Mucosa of descending colon (tissue), 3 donors: Measurements from ENCODE around the gene NHLH2. TPM values are rescaled to one million over a fixed set of nuclear protein-coding genes. Genes with fewer than 3 reads are reported as not detected.

Experiments used
- ATAC-seq: fragments of 200-7000 bp; cut with Tn5 transposase; one replicate; pipeline ENCODE4 v1.9.1; 2020; ENCODE audit warnings: mild to moderate bottlenecking, moderate library complexity
- DNase-seq, 3 donors: peaks; one replicate each; pipeline ENCODE4 v3.0.0-alpha.2; 2020
- H3K36me3 ChIP-seq: fragments of 200-600 bp; one replicate; pipeline ENCODE4 v1.8.0; 2021; ENCODE audit warnings: low read depth, mild to moderate bottlenecking
- H3K4me1 ChIP-seq: fragments of 200-600 bp; one replicate; pipeline ENCODE4 v1.8.0; 2021; ENCODE audit warnings: low read depth, mild to moderate bottlenecking
- H3K4me3 ChIP-seq: fragments of 200-600 bp; one replicate; pipeline ENCODE4 v1.8.0; 2021; ENCODE audit warnings: mild to moderate bottlenecking
- H3K9me3 ChIP-seq: fragments of 200-600 bp; one replicate; pipeline ENCODE4 v1.8.0; 2021; ENCODE audit warnings: mild to moderate bottlenecking
- CTCF ChIP-seq: fragments of 200-600 bp; IDR thresholded peaks from one replicate; pipeline ENCODE4 v1.8.0; 2022; ENCODE audit warnings: antibody characterized with exemption, mild to moderate bottlenecking
- intact Hi-C, 2 donors: fragments of 100-400 bp; cut with DNase I in 1 of 2; cut with micrococcal nuclease in 1 of 2; formaldehyde crosslinking; loops; one replicate each; pipeline versions ENCODE4 v1.11.0 to v1.11.1; 2022; cut with DNase I, micrococcal nuclease
- total RNA-seq, 3 donors: library from RNA; stranded (reverse); fragmentation: NEBNext Ultra II Directional in 2 of 3; extraction: Animal tissue kit (Norgen Biotek cat#: 25700) in 2 of 3; gene quantifications; one replicate each; pipeline versions ENCODE4 v1.2.1 to v1.2.4, GENCODE V29; 2021 to 2023
- donor health status: DM: no; HTN: no; CAD: no; lungs with moderate emphysema.
- donor health status: DM: no; HTN: no; CAD: no.
- donor health status: DM: no; HTN: yes; CAD: no.

The NHLH2 gene
- total RNA-seq, 3 donors from 2014 or later: not detected

GRCh38 chr1:115837341-115837739, 3.6 kb downstream of the NHLH2 start:
- intact Hi-C loops: no loop called here
- Histone ChIP-seq H3K9me3 (no peaks in the 10 kb centered on the region), H3K4me1 (peaks cover 15% of the 10 kb centered on the region), H3K4me3 (no peak overlapping the region), H3K36me3 (no peaks in the 10 kb centered on the region)
- no peak for TF ChIP-seq CTCF
- ATAC-seq: no peak
- no peak for DNase-seq

- no peak for TF ChIP-seq CTCF
- H3K4me1 ChIP-seq: peaks cover 11% of the 10 kb centered on the region
- DNase-seq (no peak), ATAC-seq (no peak)
- intact Hi-C loops: no loop called here
- H3K36me3 ChIP-seq: no peaks in the 10 kb centered on the region
- H3K9me3 ChIP-seq: no peaks in the 10 kb centered on the region
- no peak overlapping the region for H3K4me3 ChIP-seq
These were observed 7.1 kb downstream of the NHLH2 start for GRCh38 chr1:115833856-115834255.

- no peak overlapping the region for H3K4me3 ChIP-seq
- DNase-seq: no peak
- no peaks in the 10 kb centered on the region for H3K36me3 ChIP-seq
- intact Hi-C loops: no loop called here
- H3K9me3 ChIP-seq: no peaks in the 10 kb centered on the region
- no peak for ATAC-seq
- peaks cover 6% of the 10 kb centered on the region for H3K4me1 ChIP-seq
- TF ChIP-seq CTCF: no peak
These were observed 8.3 kb downstream of the NHLH2 start for GRCh38 chr1:115832651-115833050.

GRCh38 chr1:115830963-115831362, 10.0 kb downstream of the NHLH2 start:
- H3K4me1 ChIP-seq: peaks cover 5% of the 10 kb centered on the region
- no peaks in the 10 kb centered on the region for H3K9me3 ChIP-seq
- intact Hi-C loops: no loop called here
- no peak for TF ChIP-seq CTCF
- no peaks in the 10 kb centered on the region for H3K36me3 ChIP-seq
- ATAC-seq: peak; percentile 50
- no peak overlapping the region for H3K4me3 ChIP-seq
- DNase-seq: no peak

GRCh38 chr1:115829947-115830346, 11.0 kb downstream of the NHLH2 start:
- DNase-seq: no peak
- Histone ChIP-seq H3K4me1 (peaks cover 5% of the 10 kb centered on the region), H3K4me3 (no peak overlapping the region), H3K9me3 (no peaks in the 10 kb centered on the region), H3K36me3 (no peaks in the 10 kb centered on the region)
- no peak for ATAC-seq
- intact Hi-C loops: no loop called here
- TF ChIP-seq CTCF: no peak

- no peak for TF ChIP-seq CTCF
- intact Hi-C loops: no loop called here
- Histone ChIP-seq H3K4me3 (no peak overlapping the region), H3K9me3 (no peaks in the 10 kb centered on the region), H3K4me1 (peaks cover 5% of the 10 kb centered on the region), H3K36me3 (no peaks in the 10 kb centered on the region)
- DNase-seq: peak in 2 of 3 donors; percentile 22 to 25
- peak; percentile 61 for ATAC-seq
These were observed 11.8 kb downstream of the NHLH2 start for GRCh38 chr1:115829023-115829674.
